Naive thymus-derived CD8-positive, alpha-beta T cell (primary cell): ENCODE measurements around the gene YWHAQ. TPM values are rescaled to one million over a fixed set of nuclear protein-coding genes. Genes with fewer than 3 reads are reported as not detected.
"Not testable (repeated sequence)": the region's sequence is repeated elsewhere in the genome, so short reads cannot be mapped to it uniquely, and the experiment has no call there.

Source experiments
- ATAC-seq, 2 donors: fragments of 150-1000 bp; cut with Tn5 transposase in 1 of 2; sonication (Bioruptor Pico), chemical (Tn5 transposase) in 1 of 2; 1 replicate in 1 of 2; 2 replicates in 1 of 2; pipeline ENCODE4 v1.10.0; 2021; ENCODE audit warnings: mild to moderate bottlenecking in 2 of 2, moderate library complexity in 2 of 2
- POLR2A ChIA-PET: fragments of 350-600 bp; sonication (Branson Sonifier 250); formaldehyde crosslinking; loops from one replicate; lab custom pipeline; 2021; ENCODE audit warnings: antibody characterized with exemption; lab: Charles Lee
- DNase-seq, 10 donors: peaks; one replicate each; pipeline versions ENCODE4 v3.0.0 to v3.0.0-alpha.2; 2020 to 2022
- H3K27ac Mint-ChIP-seq, 10 donors: one replicate each; pipeline ENCODE4 v1.8.0; 2020 to 2022; ENCODE audit warnings: mild to moderate bottlenecking in 10 of 10, mixed read lengths in 10 of 10, moderate library complexity in 4 of 10, inconsistent platforms in 1 of 10
- H3K27me3 Mint-ChIP-seq, 5 donors: one replicate each; pipeline ENCODE4 v1.8.0; 2021 to 2022; ENCODE audit warnings: mixed read lengths in 5 of 5
- H3K36me3 Mint-ChIP-seq, 3 donors: one replicate each; pipeline ENCODE4 v1.8.0; 2020 to 2022; ENCODE audit warnings: mixed read lengths in 3 of 3, mild to moderate bottlenecking in 2 of 3, inconsistent platforms in 1 of 3
- H3K4me1 Mint-ChIP-seq, 4 donors: one replicate each; pipeline ENCODE4 v1.8.0; 2021 to 2022; ENCODE audit warnings: mixed read lengths in 4 of 4
- H3K4me3 Mint-ChIP-seq, 10 donors: one replicate each; pipeline ENCODE4 v1.8.0; 2020 to 2022; ENCODE audit warnings: mild to moderate bottlenecking in 10 of 10, mixed read lengths in 10 of 10, moderate library complexity in 6 of 10, inconsistent platforms in 1 of 10
- H3K9me3 Mint-ChIP-seq, 9 donors: one replicate each; pipeline ENCODE4 v1.8.0; 2020 to 2022; ENCODE audit warnings: mixed read lengths in 9 of 9, mild to moderate bottlenecking in 3 of 9, inconsistent platforms in 1 of 9, moderate library complexity in 1 of 9
- polyA plus RNA-seq, 3 donors: library from polyadenylated mRNA; unstranded; fragments of 300-500 nt; fragmentation: Illumina TruSeq; gene quantifications; one replicate each; pipeline ENCODE4 v1.2.3, GENCODE V29; 2021
- total RNA-seq, 8 experiments: library from RNA in 2 of 8; stranded (reverse) in 2 of 8; gene quantifications; one replicate each; pipeline ENCODE4 v1.2.3 and lab custom pipeline; 2021 to 2026

The YWHAQ gene
- total and polyA plus RNA-seq, 5 experiments from 2014 or later, result 99.2 to 348 (median 195) TPM

DNA sequence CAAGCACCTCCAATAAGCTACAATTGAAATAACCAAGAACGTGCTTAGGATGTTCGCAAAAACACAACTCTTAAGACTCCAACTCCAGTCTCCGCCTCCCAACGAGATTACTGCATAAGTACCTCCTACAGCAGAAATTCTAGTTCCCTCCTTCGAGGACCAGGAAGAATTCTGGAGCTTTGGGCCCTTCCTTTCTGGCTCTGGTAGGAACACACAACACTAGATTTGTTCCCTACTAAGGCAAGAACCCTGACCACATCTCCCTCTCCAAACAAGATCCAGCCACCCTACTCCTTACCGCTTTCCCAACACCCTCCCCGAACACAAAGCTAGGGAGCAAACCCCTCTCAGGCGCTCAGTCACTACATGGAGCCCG, 75.9 kb downstream of the YWHAQ start:
- peaks cover 26 to 65% (median 59%) of the 10 kb centered on the region in 4 donors for H3K4me1 Mint-ChIP-seq
- H3K9me3 Mint-ChIP-seq, result no peaks in the 10 kb centered on the region
- DNase-seq, result peak in 6 of 10 donors; percentile 4 to 37 (median 18)
- peak in 1 of 2 donors; percentile 48 for ATAC-seq
- H3K36me3 Mint-ChIP-seq, result no peaks in the 10 kb centered on the region
- no peaks in the 10 kb centered on the region for H3K27me3 Mint-ChIP-seq
- peak overlapping the region; percentile 94 to 99 (median 96) for H3K4me3 Mint-ChIP-seq
- POLR2A ChIA-PET, result interaction anchor here (0.9 to 3.2 kb wide), 7 partner anchors 9 to 132 kb away, joined by 3 to 39 read pairs (median 6); partner anchors contain the start of genes CPSF3, IAH1, ITGB1BP1 and YWHAQ
- peak overlapping the region; percentile 92 to 98 (median 94) for H3K27ac Mint-ChIP-seq

DNA sequence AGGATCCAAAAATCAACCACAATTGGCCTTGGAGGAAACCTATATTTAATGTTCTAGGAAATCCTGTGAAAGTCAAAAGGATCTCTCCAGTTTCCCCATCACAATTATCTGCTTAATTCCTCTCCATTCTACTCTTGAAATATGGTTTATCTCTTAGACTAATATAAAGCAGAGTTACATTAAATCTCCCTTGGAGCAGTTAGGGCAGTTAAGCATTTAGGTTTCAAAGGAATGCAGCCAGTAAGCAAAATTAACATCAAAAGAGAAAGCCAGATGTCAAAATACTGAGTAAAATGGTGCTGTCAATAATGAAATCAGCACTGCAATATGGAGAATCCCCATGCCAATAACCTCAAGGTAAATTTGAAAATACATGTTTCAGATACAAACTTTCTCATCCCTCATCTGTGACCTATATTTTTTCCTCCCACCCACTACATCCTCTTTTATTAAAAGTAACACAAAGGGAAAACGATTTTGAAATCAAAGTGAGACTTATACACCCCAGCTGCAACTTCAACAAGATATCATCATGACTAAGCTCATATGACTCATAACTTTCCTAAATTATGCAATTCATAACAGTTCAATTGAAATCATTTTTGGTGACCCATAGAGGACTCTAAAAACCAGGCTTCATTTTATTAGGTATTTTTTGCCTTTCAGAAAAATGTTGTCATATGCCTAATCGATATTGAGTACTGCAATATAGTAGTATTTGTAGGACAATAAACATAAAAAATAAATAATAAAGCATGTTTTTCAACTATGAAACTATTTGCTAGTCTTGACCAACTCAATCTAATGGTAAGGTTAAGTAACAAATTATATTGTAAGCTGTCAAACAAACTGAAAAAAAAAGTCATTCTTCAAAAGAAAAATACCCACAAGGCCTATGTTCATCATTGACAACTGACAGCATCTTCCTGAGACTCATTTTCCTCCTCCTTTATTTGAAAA, 78.3 kb downstream of the YWHAQ start:
- Mint-ChIP-seq H3K4me1 (peaks cover 32 to 81% (median 76%) of the 10 kb centered on the region in 4 donors), H3K36me3 (peaks cover 0 to 2% (median 0%) of the 10 kb centered on the region in 3 donors), H3K27me3 (no peaks in the 10 kb centered on the region), H3K9me3 (no peaks in the 10 kb centered on the region), H3K27ac (peak overlapping the region in 5 of 10 donors; percentile 1 to 75 (median 19)), H3K4me3 (peak overlapping the region in 9 of 10 donors; percentile 9 to 94 (median 55))
- DNase-seq, result no peak
- POLR2A ChIA-PET, result no interaction called here
- no peak for ATAC-seq

DNA sequence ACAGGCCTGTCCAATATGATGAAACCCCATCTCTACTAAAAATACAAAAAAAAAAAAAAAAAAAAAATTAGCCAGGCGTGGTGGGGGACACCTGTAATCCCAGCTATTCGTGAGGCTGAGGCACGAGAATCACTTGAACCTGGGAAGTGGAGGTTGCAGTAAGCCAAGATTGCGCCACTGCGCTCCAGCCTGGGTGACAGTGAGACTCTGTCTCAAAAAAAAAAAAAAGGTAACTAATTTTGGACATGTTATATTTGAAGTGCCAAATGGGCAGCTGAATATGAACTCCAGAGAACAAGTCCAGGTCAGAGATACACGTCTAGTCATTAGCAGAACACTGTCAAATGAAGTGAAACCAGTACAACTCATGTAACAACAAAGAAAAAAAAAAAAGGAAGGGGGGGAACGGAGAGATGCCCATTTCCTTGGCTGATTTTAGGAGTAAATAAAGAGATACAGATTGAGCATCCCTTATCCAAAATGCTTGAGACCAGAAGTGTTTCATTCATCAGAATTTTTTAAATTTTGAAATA, 79.9 kb downstream of the YWHAQ start:
- not testable (repeated sequence) for H3K27me3 Mint-ChIP-seq, H3K9me3 Mint-ChIP-seq, ATAC-seq, H3K36me3 Mint-ChIP-seq, DNase-seq, H3K4me3 Mint-ChIP-seq
- POLR2A ChIA-PET, result interaction anchor here (0.7 to 0.9 kb wide), 2 partner anchors 12 to 71 kb away, joined by 4 to 5 read pairs; no protein-coding TSS in a partner anchor
- H3K4me1 Mint-ChIP-seq, result peaks cover 34 to 83% (median 77%) of the 10 kb centered on the region in 4 donors
- H3K27ac Mint-ChIP-seq, result peak overlapping the region in 3 of 10 donors; percentile 37 to 68 (median 60)

DNA sequence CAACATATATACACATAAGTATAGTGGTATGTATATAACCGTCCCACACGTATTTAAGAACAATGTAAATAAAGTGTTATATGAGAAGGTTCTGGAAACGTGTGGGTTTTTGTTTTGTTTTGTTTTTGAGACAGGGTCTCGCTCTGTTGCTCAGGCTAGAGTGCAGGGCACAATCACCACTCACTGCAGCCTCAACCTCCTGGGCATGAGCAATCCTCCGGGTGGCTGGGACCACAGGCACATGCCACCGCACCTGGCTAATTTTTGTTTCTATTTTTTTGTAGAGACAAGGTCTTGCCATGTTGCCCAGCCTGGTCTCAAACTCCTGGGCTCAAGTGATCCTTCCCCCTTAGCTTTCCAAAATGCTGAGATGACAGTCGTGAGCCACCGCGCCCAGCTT, 81.4 kb downstream of the YWHAQ start:
- Mint-ChIP-seq H3K27ac (peak overlapping the region in 2 of 10 donors; percentile 23 to 73), H3K27me3 (no peaks in the 10 kb centered on the region), H3K4me1 (peaks cover 29 to 84% (median 79%) of the 10 kb centered on the region in 4 donors), H3K9me3 (no peaks in the 10 kb centered on the region), H3K36me3 (peaks cover 0 to 2% (median 0%) of the 10 kb centered on the region in 3 donors), H3K4me3 (peak overlapping the region in 1 of 10 donors; percentile 36)
- DNase-seq (no peak), ATAC-seq (no peak)
- POLR2A ChIA-PET, result interaction anchor here (0.5 kb wide), 1 partner anchor 26 kb away, joined by 9 read pairs; no protein-coding TSS in a partner anchor

DNA sequence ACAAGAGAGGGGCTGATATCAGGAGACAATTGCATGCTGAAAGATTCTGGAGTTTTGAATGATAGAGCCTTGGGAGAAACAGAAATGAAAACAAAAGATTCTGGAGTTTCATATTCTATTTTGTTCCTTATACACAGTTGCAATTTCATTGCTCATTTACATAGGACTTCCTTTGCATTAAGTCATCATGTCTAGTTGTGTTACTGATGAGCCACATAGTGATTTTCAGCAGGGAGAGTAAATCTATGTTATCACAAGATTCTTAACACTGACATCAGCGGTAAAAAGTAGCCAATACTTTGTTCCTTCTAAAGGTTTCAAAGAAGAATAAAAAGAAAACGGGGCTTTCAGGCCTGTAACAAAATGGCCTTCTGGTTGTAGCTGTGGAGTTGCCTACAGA, 82.3 kb downstream of the YWHAQ start:
- ATAC-seq (peak in 1 of 2 donors; percentile 64), DNase-seq (no peak)
- H3K4me3 Mint-ChIP-seq, result peak overlapping the region in 8 of 10 donors; percentile 10 to 81 (median 49)
- peaks cover 0 to 4% (median 2%) of the 10 kb centered on the region in 3 donors for H3K36me3 Mint-ChIP-seq
- peak overlapping the region in 8 of 10 donors; percentile 12 to 87 (median 47) for H3K27ac Mint-ChIP-seq
- POLR2A ChIA-PET, result no interaction called here
- no peaks in the 10 kb centered on the region for H3K27me3 Mint-ChIP-seq
- H3K9me3 Mint-ChIP-seq, result no peaks in the 10 kb centered on the region
- peaks cover 30 to 84% (median 79%) of the 10 kb centered on the region in 4 donors for H3K4me1 Mint-ChIP-seq

DNA sequence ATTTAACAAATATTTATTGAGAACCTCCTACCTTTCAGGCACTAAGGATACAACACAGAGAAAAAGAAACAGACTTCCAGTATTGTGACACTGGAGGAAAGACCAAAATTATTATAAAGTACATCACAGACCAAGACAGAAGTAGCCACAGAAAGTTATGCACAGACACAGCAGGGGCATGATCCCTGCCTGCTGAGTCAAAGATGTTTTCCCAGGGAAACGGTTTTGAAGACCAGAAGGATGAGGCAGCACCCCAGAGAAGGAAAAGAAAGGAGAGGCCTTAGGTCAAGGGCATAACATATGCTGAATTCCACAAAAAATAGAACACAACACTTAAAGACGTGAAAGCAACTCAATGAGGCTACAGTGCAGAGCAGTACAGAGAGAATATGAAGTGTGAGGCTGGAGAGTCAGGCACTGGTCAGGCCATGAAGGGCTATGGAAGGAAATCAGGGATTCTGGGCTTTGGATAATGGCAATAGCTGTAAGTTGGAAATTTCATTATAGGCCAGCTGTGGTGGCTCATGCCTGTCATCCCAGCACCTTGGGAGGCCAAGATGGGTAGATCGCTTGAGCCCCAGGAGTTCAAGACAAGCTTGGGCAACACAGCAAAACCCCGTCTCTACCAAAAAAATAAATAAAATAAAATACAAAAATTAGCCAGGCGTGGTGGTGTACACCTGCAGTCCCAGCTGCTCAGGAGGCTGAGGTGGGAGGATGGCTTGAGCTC, 83.4 kb downstream of the YWHAQ start:
- POLR2A ChIA-PET, result no interaction called here
- peaks cover 28 to 81% (median 73%) of the 10 kb centered on the region in 4 donors for H3K4me1 Mint-ChIP-seq
- no peaks in the 10 kb centered on the region for H3K27me3 Mint-ChIP-seq
- DNase-seq (no peak), ATAC-seq (no peak)
- peaks cover 0 to 13% (median 2%) of the 10 kb centered on the region in 3 donors for H3K36me3 Mint-ChIP-seq
- H3K9me3 Mint-ChIP-seq, result no peaks in the 10 kb centered on the region
- peak overlapping the region in 8 of 10 donors; percentile 0 to 87 (median 48) for H3K27ac Mint-ChIP-seq
- H3K4me3 Mint-ChIP-seq, result peak overlapping the region in 5 of 10 donors; percentile 1 to 81 (median 31)

DNA sequence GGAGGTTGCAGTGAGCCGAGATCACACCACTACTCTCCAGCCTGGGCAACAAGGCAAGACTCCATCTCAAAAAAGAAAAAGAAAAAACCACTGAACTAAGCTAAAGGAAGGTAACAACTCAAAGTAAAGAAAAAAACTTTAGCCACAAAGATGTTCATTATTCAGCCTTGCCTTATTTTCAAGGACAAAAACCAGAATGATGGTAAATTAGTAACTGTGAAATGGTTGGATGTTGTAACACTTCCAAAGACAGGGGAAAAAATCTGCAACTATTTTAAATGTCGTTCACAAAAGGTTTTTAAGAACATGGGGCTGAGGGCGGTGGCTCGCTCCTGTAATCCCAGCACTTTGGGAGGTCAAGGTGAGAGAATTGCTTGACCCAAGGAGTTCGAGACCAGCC, 85.3 kb downstream of the YWHAQ start:
- H3K4me1 Mint-ChIP-seq, result peaks cover 22 to 77% (median 59%) of the 10 kb centered on the region in 4 donors
- POLR2A ChIA-PET, result no interaction called here
- no peak overlapping the region for H3K4me3 Mint-ChIP-seq
- H3K36me3 Mint-ChIP-seq, result peaks cover 0 to 28% (median 3%) of the 10 kb centered on the region in 3 donors
- H3K9me3 Mint-ChIP-seq, result no peaks in the 10 kb centered on the region
- H3K27ac Mint-ChIP-seq, result no peak overlapping the region
- H3K27me3 Mint-ChIP-seq, result no peaks in the 10 kb centered on the region
- DNase-seq (no peak), ATAC-seq (no peak)

DNA sequence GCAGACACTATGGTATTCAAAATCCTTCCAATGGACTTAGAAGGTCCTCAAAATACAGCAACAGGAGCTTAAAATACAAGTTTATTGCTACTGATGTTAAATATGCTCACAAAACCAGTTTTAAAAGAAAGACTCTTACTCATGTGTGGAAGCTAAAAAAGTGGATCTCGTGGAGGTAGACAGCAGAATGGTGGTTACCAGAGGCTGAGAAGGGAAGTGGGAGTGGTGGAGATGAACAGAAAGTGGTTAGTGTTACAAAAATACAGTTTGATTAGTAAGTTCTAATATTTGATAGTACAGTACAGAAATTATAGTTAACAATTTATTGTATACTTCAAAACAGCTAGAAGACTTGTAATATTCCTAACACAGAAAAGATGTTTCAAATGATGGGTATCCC, 87.2 kb downstream of the YWHAQ start:
- Mint-ChIP-seq H3K27ac (peak overlapping the region in 8 of 10 donors; percentile 0 to 71 (median 20)), H3K9me3 (no peaks in the 10 kb centered on the region), H3K4me1 (peaks cover 21 to 75% (median 48%) of the 10 kb centered on the region in 4 donors), H3K27me3 (no peaks in the 10 kb centered on the region), H3K36me3 (peaks cover 0 to 42% (median 1%) of the 10 kb centered on the region in 3 donors), H3K4me3 (peak overlapping the region in 3 of 10 donors; percentile 20 to 33 (median 24))
- POLR2A ChIA-PET, result interaction anchor here (0.5 to 1.2 kb wide), 2 partner anchors 12 to 20 kb away, joined by 3 to 4 read pairs; partner anchors contain the start of gene ADAM17
- DNase-seq, result no peak
- ATAC-seq, result no peak

DNA sequence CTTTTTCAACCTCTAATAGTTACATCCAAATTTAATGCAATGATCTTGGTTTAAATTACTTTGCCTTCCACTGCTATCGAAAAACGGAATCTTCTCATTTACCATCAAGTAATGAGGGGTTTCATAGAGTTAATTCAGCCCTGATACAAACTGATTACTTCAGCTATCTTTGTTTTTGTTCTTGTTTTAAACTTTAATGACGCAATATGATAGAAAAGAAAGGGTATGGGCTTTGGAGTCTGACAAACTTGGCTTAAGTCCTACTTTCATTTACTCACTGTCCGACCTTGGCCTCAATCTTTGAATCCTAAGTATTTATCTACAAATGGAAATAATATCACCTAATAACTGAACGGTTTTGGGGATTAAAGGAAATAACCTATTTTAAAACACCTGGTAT, 91.3 kb downstream of the YWHAQ start:
- DNase-seq (no peak), ATAC-seq (no peak)
- POLR2A ChIA-PET, result interaction anchor here (0.7 to 1.6 kb wide), 2 partner anchors 16 to 641 kb away, joined by 3 to 6 read pairs; partner anchors contain the start of gene ADAM17
- Mint-ChIP-seq H3K9me3 (no peaks in the 10 kb centered on the region), H3K4me1 (peaks cover 8 to 68% (median 25%) of the 10 kb centered on the region in 4 donors), H3K27me3 (no peaks in the 10 kb centered on the region), H3K4me3 (no peak overlapping the region), H3K27ac (peak overlapping the region in 2 of 10 donors; percentile 17 to 36), H3K36me3 (peaks cover 0 to 63% (median 1%) of the 10 kb centered on the region in 3 donors)

DNA sequence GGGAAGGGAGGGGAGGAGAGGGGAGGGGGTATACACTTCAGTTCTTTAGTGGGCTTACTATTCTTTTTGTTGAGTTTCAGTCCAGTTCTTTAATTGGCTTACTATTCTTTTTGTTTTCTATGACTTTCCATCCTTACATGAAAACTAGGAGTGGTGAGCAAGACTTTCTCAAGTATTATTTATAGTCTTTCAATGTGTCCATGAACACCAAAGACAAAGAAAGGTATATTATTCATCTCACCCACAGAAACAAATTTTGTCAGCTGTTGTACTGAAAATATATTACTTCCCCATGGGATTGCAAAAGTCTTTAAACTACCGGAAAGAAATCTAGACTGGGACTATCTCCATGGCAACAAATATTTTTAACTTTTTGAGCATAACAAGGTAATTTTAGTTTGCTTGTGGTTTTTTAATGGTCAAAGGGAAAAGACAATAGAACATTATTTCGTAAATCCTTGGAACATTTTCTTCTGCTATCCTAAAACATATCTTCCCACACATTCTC, 92.7 kb downstream of the YWHAQ start:
- no peak for ATAC-seq
- no peaks in the 10 kb centered on the region for H3K27me3 Mint-ChIP-seq
- no peaks in the 10 kb centered on the region for H3K9me3 Mint-ChIP-seq
- POLR2A ChIA-PET, result no interaction called here
- H3K4me3 Mint-ChIP-seq, result no peak overlapping the region
- H3K36me3 Mint-ChIP-seq, result peaks cover 0 to 67% (median 6%) of the 10 kb centered on the region in 3 donors
- DNase-seq, result no peak
- H3K4me1 Mint-ChIP-seq, result peaks cover 8 to 60% (median 19%) of the 10 kb centered on the region in 4 donors
- peak overlapping the region in 2 of 10 donors; percentile 4 to 61 for H3K27ac Mint-ChIP-seq

DNA sequence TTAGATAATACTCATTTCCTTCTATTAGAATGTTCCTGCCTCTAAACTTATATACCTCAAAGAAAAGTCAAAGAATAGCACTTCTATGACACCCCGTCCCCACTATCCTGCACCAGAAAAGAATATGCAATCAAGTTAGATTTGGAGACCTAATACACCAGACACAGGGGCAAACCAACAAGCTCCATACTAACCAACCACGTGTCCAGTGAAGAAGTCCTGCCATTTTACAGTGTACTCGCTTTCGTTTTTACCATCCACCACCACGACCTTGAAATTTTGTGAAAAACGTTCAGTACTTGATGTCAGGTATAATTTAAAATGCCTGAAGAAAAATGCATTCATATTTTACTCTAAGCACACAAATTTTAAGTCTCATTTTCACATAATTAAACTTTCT, 94.3 kb downstream of the YWHAQ start:
- H3K4me1 Mint-ChIP-seq, result peaks cover 8 to 52% (median 18%) of the 10 kb centered on the region in 4 donors
- H3K27ac Mint-ChIP-seq, result peak overlapping the region in 2 of 10 donors; percentile 26 to 60
- POLR2A ChIA-PET, result interaction anchor here (1.0 kb wide), 1 partner anchor 19 kb away, joined by 3 read pairs; the partner anchor contains the start of gene ADAM17
- no peak for DNase-seq
- no peak for ATAC-seq
- no peak overlapping the region for H3K4me3 Mint-ChIP-seq
- no peaks in the 10 kb centered on the region for H3K27me3 Mint-ChIP-seq
- H3K36me3 Mint-ChIP-seq, result peaks cover 0 to 66% (median 5%) of the 10 kb centered on the region in 3 donors
- no peaks in the 10 kb centered on the region for H3K9me3 Mint-ChIP-seq
